Measurements from ENCODE around the gene PSMD8. TPM values are rescaled to one million over a fixed set of nuclear protein-coding genes. Genes with fewer than 3 reads are reported as not detected.
A peak's percentile ranks its signal among the peaks of the same experiment; 100 is the strongest.

The PSMD8 gene
- total RNA-seq, 1 donor from 2014 or later: 123 TPM

DNA sequence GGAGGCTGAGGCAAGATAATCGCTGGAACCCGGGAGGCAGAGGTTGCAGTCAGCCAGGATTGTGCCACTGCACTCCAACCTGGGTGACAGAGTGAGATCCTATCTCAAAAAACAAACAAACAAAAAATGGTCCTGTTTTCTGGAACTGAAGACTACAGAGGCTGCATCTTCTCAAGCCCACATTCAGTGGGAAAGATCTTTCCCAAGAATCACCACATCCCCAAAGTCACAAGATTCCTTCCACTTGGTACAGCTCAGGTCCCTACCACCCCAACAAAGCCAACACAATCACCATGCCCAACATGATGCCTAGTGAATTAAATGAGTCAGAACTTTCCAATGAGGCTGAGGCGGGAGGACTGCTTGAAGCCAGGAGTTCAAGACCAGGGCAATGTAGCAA, 23.5 kb upstream of the PSMD8 start:
- Histone ChIP-seq H3K36me3 (no peaks in the 10 kb centered on the region), H3K4me1 (no peaks in the 10 kb centered on the region), H3K27me3 (peaks cover 4% of the 10 kb centered on the region), H3K27ac (no peak overlapping the region), H3K4me3 (no peak overlapping the region), H3K9me3 (no peaks in the 10 kb centered on the region)
- TF ChIP-seq, protein P1, sequence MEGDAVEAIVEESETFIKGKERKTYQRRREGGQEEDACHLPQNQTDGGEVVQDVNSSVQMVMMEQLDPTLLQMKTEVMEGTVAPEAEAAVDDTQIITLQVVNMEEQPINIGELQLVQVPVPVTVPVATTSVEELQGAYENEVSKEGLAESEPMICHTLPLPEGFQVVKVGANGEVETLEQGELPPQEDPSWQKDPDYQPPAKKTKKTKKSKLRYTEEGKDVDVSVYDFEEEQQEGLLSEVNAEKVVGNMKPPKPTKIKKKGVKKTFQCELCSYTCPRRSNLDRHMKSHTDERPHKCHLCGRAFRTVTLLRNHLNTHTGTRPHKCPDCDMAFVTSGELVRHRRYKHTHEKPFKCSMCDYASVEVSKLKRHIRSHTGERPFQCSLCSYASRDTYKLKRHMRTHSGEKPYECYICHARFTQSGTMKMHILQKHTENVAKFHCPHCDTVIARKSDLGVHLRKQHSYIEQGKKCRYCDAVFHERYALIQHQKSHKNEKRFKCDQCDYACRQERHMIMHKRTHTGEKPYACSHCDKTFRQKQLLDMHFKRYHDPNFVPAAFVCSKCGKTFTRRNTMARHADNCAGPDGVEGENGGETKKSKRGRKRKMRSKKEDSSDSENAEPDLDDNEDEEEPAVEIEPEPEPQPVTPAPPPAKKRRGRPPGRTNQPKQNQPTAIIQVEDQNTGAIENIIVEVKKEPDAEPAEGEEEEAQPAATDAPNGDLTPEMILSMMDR (IDR thresholded peaks at IDR 0.05): no peak
- intact Hi-C loops (cut with DNase I): no loop called here
- ATAC-seq (no peak), DNase-seq (no peak)

GRCh38 chr19:38351865-38352395, 22.4 kb upstream of the PSMD8 start:
- TF ChIP-seq, protein P1 (IDR thresholded peaks at IDR 0.05): no peak
- no peaks in the 10 kb centered on the region for H3K36me3 ChIP-seq
- no peaks in the 10 kb centered on the region for H3K4me1 ChIP-seq
- ATAC-seq (peak; percentile 37), DNase-seq (no peak)
- intact Hi-C loops (cut with DNase I): no loop called here
- no peaks in the 10 kb centered on the region for H3K9me3 ChIP-seq
- H3K27ac ChIP-seq: no peak overlapping the region
- no peak overlapping the region for H3K4me3 ChIP-seq
- H3K27me3 ChIP-seq: peaks cover 4% of the 10 kb centered on the region

DNA sequence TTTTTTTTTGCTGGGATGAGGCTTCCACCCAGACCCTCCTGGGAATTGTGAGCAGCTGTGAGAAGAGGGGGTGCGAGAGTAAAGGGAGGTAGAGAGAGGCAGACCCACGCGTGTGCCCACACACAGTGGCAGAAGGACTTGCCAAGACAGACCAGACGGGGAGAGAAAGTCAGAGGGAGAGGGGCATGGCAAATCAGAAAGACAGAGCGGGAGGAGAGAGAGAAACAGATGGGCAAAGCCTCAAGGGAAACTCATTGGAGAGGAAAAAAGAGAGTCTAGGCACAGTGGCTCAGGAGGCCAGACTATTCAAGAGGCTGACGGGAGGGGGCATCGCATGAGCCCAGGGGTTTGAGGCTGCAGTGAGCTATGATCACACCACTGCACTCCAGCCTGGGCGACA, 21.8 kb upstream of the PSMD8 start:
- no peak for ATAC-seq
- TF ChIP-seq, protein P1 (IDR thresholded peaks at IDR 0.05): no peak
- intact Hi-C loops (cut with DNase I): no loop called here

DNA sequence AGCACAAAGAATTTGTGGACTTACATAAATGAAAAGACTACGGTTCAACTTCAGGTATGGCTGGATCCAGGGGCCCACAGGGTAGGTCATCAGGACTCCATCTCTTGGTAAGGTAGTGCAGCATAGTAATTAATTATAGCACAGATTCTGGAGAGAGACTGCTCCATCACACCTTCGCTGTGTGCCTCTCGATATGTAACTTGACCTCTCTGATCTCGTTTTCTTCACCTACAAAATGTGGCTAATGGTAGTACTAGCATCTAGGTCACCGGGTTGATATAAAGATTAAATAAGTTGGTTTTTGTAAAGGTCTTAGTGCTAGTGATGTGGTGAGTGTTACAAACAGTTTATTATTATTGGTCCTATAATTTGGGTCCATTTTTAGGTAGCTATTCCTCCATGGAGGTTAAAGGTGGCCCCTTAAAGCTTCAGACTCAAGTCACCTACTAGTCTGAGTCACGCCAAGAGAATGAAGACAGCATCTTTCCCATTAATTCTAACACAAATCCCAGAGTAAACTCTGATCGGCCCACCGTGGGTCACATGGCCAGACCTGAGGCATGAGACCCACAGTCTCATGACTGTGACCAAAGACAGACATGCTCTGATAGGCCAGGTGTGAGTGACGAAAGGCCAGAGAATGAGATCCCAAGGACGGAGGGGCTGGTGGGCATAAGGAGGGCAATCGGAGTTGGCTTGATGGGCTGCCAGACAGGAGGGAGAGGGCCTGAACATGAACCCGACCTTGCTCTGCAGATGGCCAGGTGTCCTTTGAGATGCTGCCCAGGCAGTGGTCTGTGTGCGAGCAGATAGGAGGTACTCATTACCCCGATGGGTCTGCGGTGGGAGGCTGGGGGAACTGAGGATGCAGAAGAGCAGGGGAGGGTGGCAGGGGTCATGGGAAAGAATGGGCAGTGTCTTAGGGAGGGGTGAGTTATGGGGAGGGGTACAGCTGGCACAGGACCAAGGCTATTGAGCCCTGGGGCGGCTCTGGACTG, 18.3 kb upstream of the PSMD8 start:
- intact Hi-C loops (cut with DNase I): no loop called here
- TF ChIP-seq, protein P1 (IDR thresholded peaks at IDR 0.05): no peak
- ATAC-seq: no peak
- no peak overlapping the region for H3K4me3 ChIP-seq
- no peak for DNase-seq
- H3K9me3 ChIP-seq: no peaks in the 10 kb centered on the region
- H3K27me3 ChIP-seq: peaks cover 17% of the 10 kb centered on the region
- no peak overlapping the region for H3K27ac ChIP-seq
- no peaks in the 10 kb centered on the region for H3K36me3 ChIP-seq
- no peaks in the 10 kb centered on the region for H3K4me1 ChIP-seq

More for the DNA sequence above, 21.8 kb upstream of the PSMD8 start:
- Histone ChIP-seq H3K4me3 (no peak overlapping the region), H3K9me3 (no peaks in the 10 kb centered on the region), H3K36me3 (no peaks in the 10 kb centered on the region), H3K27ac (no peak overlapping the region), H3K4me1 (no peaks in the 10 kb centered on the region), H3K27me3 (peaks cover 4% of the 10 kb centered on the region)
- no peak for DNase-seq

- Histone ChIP-seq H3K9me3 (no peaks in the 10 kb centered on the region), H3K27me3 (peaks cover 22% of the 10 kb centered on the region), H3K4me3 (no peak overlapping the region), H3K4me1 (peaks cover 11% of the 10 kb centered on the region), H3K27ac (no peak overlapping the region), H3K36me3 (no peaks in the 10 kb centered on the region)
- intact Hi-C loops (cut with DNase I): no loop called here
- ATAC-seq (no peak), DNase-seq (no peak)
- TF ChIP-seq, protein P1 (IDR thresholded peaks at IDR 0.05): no peak
These were observed 16.3 kb upstream of the PSMD8 start for GRCh38 chr19:38358071-38358470.

All from upper lobe of right lung (tissue), 1 donor.